HepG2 (cell line): ENCODE results near the gene ABCB11. TPM values are rescaled to one million over a fixed set of nuclear protein-coding genes. Genes with fewer than 3 reads are reported as not detected.
"Not testable (repeated sequence)": the region's sequence is repeated elsewhere in the genome, so short reads cannot be mapped to it uniquely, and the experiment has no call there.

Source experiments
- BCL6 ChIP-seq: IDR thresholded peaks from 2 replicates; pipeline ENCODE4 v1.6.1; 2016; ENCODE audit warnings: missing genetic modification reagents, missing compliant biosample characterization
- EP300 ChIP-seq, 3 experiments: sonication (generic) in 1 of 3; formaldehyde crosslinking in 1 of 3; IDR thresholded peaks; 2 replicates each; pipeline versions ENCODE4 v1.5.1 to v1.6.1; 2011 to 2020; ENCODE audit warnings: low read depth in 2 of 3, low read length in 2 of 3, borderline replicate concordance in 1 of 3, improper control_type of control experiment in 1 of 3, mild to moderate bottlenecking in 1 of 3, missing genetic modification reagents in 1 of 3, moderate library complexity in 1 of 3
- FOSL2 ChIP-seq: sonication (generic); formaldehyde crosslinking; IDR thresholded peaks from 2 replicates; pipeline ENCODE4 v1.4.0; 2020; ENCODE audit warnings: missing genetic modification reagents
- FOXA1 ChIP-seq, 2 experiments: fragments of 450-650 bp in 1 of 2; sonication (generic) in 1 of 2; formaldehyde crosslinking in 1 of 2; IDR thresholded peaks; 2 replicates each; pipeline versions ENCODE4 v1.4.0 to v1.6.1; 2016 to 2020; ENCODE audit warnings: missing genetic modification reagents in 1 of 2
- GATA4 ChIP-seq: sonication (generic); IDR thresholded peaks from 2 replicates; pipeline ENCODE4 v1.6.1; 2016; ENCODE audit warnings: antibody characterized with exemption, low read depth, borderline replicate concordance
- IRF2 ChIP-seq: IDR thresholded peaks from 2 replicates; pipeline ENCODE4 v1.6.1; 2018; ENCODE audit warnings: missing genetic modification reagents, missing compliant biosample characterization
- JUNB ChIP-seq: sonication (generic); formaldehyde crosslinking; IDR thresholded peaks from 2 replicates; pipeline ENCODE4 v1.8.0; 2022; ENCODE audit warnings: missing genetic modification reagents, mild to moderate bottlenecking, borderline replicate concordance
- JUND ChIP-seq: sonication (generic); formaldehyde crosslinking; IDR thresholded peaks from 2 replicates; pipeline ENCODE4 v1.8.0; 2022; ENCODE audit warnings: mild to moderate bottlenecking, missing genetic modification reagents
- RARA ChIP-seq: IDR thresholded peaks from 2 replicates; pipeline ENCODE4 v1.6.1; 2016; ENCODE audit warnings: missing genetic modification reagents, missing compliant biosample characterization
- RERE ChIP-seq: IDR thresholded peaks from 2 replicates; pipeline ENCODE4 v1.6.1; 2016; ENCODE audit warnings: low read depth, missing genetic modification reagents, missing compliant biosample characterization
- SKI ChIP-seq: fragments of 450-650 bp; IDR thresholded peaks from one replicate; pipeline ENCODE4 v1.6.1; 2018; ENCODE audit warnings: mild to moderate bottlenecking; ENCODE audit not compliant: partially characterized antibody
- SKIL ChIP-seq: sonication (generic); formaldehyde crosslinking; IDR thresholded peaks from 2 replicates; pipeline ENCODE4 v1.8.0; 2022; ENCODE audit warnings: missing genetic modification reagents, mild to moderate bottlenecking, moderate library complexity, borderline replicate concordance
- SOX13 ChIP-seq, 3 experiments: fragments of 450-650 bp in 1 of 3; sonication (generic) in 1 of 3; formaldehyde crosslinking in 1 of 3; IDR thresholded peaks in 2 of 3; conservative IDR thresholded peaks in 1 of 3; 2 replicates each; pipeline versions ENCODE4 v1.5.0 to v1.6.1; 2016 to 2020; ENCODE audit warnings: antibody characterized with exemption in 1 of 3, mild to moderate bottlenecking in 1 of 3, missing compliant biosample characterization in 1 of 3, missing genetic modification reagents in 1 of 3, moderate library complexity in 1 of 3
- TGIF2 ChIP-seq: IDR thresholded peaks from 2 replicates; pipeline ENCODE4 v1.6.1; 2016; ENCODE audit warnings: control low read depth, missing compliant biosample characterization
- ZNF12 ChIP-seq: sonication (generic); formaldehyde crosslinking; IDR thresholded peaks from 2 replicates; pipeline ENCODE4 v1.5.0; 2020; ENCODE audit warnings: missing genetic modification reagents
- ZNF644 ChIP-seq: IDR thresholded peaks from 2 replicates; pipeline ENCODE4 v1.6.1; 2016; ENCODE audit warnings: low read depth
- polyA plus RNA-seq, 8 experiments: library from polyadenylated mRNA; depleted of rRNA in 3 of 8; stranded (reverse) in 7 of 8; unstranded in 1 of 8; fragments of >200 nt; fragmentation: Illumina TruSeq in 4 of 8; extraction: Trizol in 4 of 8; gene quantifications; 2 replicates each; pipeline versions ENCODE4 v1.2.1 to v1.2.3, GENCODE V29; 2011 to 2016; ENCODE audit warnings: low read depth in 4 of 8, missing spikeins in 1 of 8, mixed read lengths in 1 of 8; ENCODE audit not compliant: insufficient read depth in 1 of 8
- total RNA-seq, 5 experiments: library from RNA; depleted of rRNA; stranded (reverse); fragments of >200 nt; fragmentation: Illumina TruSeq; extraction: Trizol; gene quantifications; 2 replicates each; pipeline ENCODE4 v1.2.3, GENCODE V29; 2016; ENCODE audit warnings: low read depth in 1 of 5

The ABCB11 gene
- total and polyA plus RNA-seq, 2 of the 13 experiments (the other 11 are each of a cell fraction or from before 2014, with no cell fraction given) = not detected

- TF ChIP-seq TGIF2 = peak; percentile 59; the same call in 1 of the 2 replicates
- TF ChIP-seq ZNF12 (CRISPR knock-in tag) = 0 out of 2 replicates have a peak, but pooled peaks have one; percentile 29
- TF ChIP-seq SKI = peak; percentile 27
- TF ChIP-seq RERE (CRISPR knock-in tag) = peak; percentile 77; the same call in 1 of the 2 replicates
- TF ChIP-seq EP300 (IDR thresholded peaks at IDR 0.05; ENCODE audit: low read depth in 2 of 2, low read length in 2 of 2) = peak in 1 of 2 experiments; percentile 44; a peak in 1 of 4 replicates
- peak; percentile 76; the same call in 1 of the 2 replicates for TF ChIP-seq EP300 (CRISPR knock-in tag; IDR thresholded peaks at IDR 0.05; ENCODE audit: borderline replicate concordance)
- TF ChIP-seq SKIL (CRISPR knock-in tag) = peak; percentile 58
- not testable (repeated sequence) for TF ChIP-seq SOX13, FOXA1 (IDR thresholded peaks at IDR 0.05)
- TF ChIP-seq SOX13 (CRISPR knock-in tag; conservative IDR thresholded peaks at IDR 0.05 in 1 of 2, IDR thresholded peaks at IDR 0.05 in 1 of 2) = peak in 1 of 2 experiments; percentile 47; a peak in 1 of 4 replicates
- TF ChIP-seq FOXA1 (CRISPR knock-in tag; IDR thresholded peaks at IDR 0.05) = peak; percentile 87
- peak; percentile 78 for TF ChIP-seq RARA (CRISPR knock-in tag)
- TF ChIP-seq BCL6 (CRISPR knock-in tag) = peak; percentile 60
- peak; percentile 98 for TF ChIP-seq FOSL2
- peak; percentile 83 for TF ChIP-seq JUNB (CRISPR knock-in tag)
- peak; percentile 68; the same call in 1 of the 2 replicates for TF ChIP-seq GATA4
- peak; percentile 79 for TF ChIP-seq JUND (CRISPR knock-in tag)
- 0 out of 2 replicates have a peak, but pooled peaks have one; percentile 37 for TF ChIP-seq IRF2 (CRISPR knock-in tag)
- TF ChIP-seq ZNF644 (CRISPR knock-in tag) = peak; percentile 59; the same call in 1 of the 2 replicates
Measured at GRCh38 chr2:169012191-169012792, 18.8 kb downstream of the ABCB11 start (continued).
